GM13977 (cell line): ENCODE measurements around the gene PIGR.

Source experiments
- DNase-seq: peaks from one replicate; pipeline ENCODE4 v3.0.0; 2012; ENCODE audit warnings: low spot score
- CTCF ChIP-seq: IDR thresholded peaks from 2 replicates; pipeline ENCODE4 v1.5.1; 2012; ENCODE audit warnings: mild to moderate bottlenecking, control low read depth; ENCODE audit not compliant: insufficient read depth; ENCODE audit errors: extremely low read depth, missing control alignments
- in situ Hi-C: fragments of 300-500 bp; cut with MboI; formaldehyde crosslinking; loops from one replicate; pipeline ENCODE4 v1.12.0; 2022; ENCODE audit warnings: low sequenced_read_pairs, low pct_unique_long_range_greater_than_20kb, mixed read lengths, inconsistent platforms; ENCODE audit not compliant: unreplicated experiment

PIGR gene

GRCh38 chr1:206955476-206956451 is 9.5 kb upstream of the PIGR start:
- no peak for TF ChIP-seq CTCF
- in situ Hi-C loops: no loop called here
- peak; percentile 49 for DNase-seq

- no peak for TF ChIP-seq CTCF
- no peak for DNase-seq
- in situ Hi-C loops: no loop called here
Measured at GRCh38 chr1:206954459-206955342, 8.4 kb upstream of the PIGR start.

GRCh38 chr1:206953626-206954025 is 7.4 kb upstream of the PIGR start:
- TF ChIP-seq CTCF: no peak
- in situ Hi-C loops: no loop called here
- no peak for DNase-seq

GRCh38 chr1:206953126-206953525 is 6.9 kb upstream of the PIGR start:
- TF ChIP-seq CTCF: no peak
- in situ Hi-C loops: no loop called here
- no peak for DNase-seq

GRCh38 chr1:206952171-206952570 is 5.9 kb upstream of the PIGR start:
- TF ChIP-seq CTCF: no peak
- DNase-seq: no peak

GRCh38 chr1:206951318-206952100 is 5.2 kb upstream of the PIGR start:
- no peak for DNase-seq
- TF ChIP-seq CTCF: no peak
- in situ Hi-C loops: no loop called here

More at GRCh38 chr1:206952171-206952570, 5.9 kb upstream of the PIGR start:
- in situ Hi-C loops: no loop called here
